Measurements from ENCODE around the gene PDZD2.

PDZD2 gene

GRCh38 chr5:31751610-31752009 is 112.7 kb downstream of the PDZD2 start:
- no peak for DNase-seq
- TF ChIP-seq CTCF (IDR thresholded peaks at IDR 0.05; ENCODE audit: low read depth, low read length, missing control alignments), result no peak
- H3K27me3 ChIP-seq (replicated peaks), result no peaks in the 10 kb centered on the region
- no peak overlapping the region for H3K27ac ChIP-seq
- no peaks in the 10 kb centered on the region for H3K36me3 ChIP-seq (replicated peaks)
- in situ Hi-C loops (cut with HindIII; ENCODE audit: low pct_ligation_motif_present, low sequenced_read_pairs), result no loop called here
- no peak overlapping the region for H3K4me3 ChIP-seq (ENCODE audit: low read depth, low read length)

GRCh38 chr5:31753700-31754357 is 114.9 kb downstream of the PDZD2 start:
- Histone ChIP-seq H3K4me3 (ENCODE audit: low read depth, low read length) (no peak overlapping the region), H3K27me3 (replicated peaks) (no peaks in the 10 kb centered on the region), H3K36me3 (replicated peaks) (no peaks in the 10 kb centered on the region), H3K27ac (no peak overlapping the region)
- TF ChIP-seq CTCF (IDR thresholded peaks at IDR 0.05; ENCODE audit: low read depth, low read length, missing control alignments), result no peak
- DNase-seq, result no peak
- in situ Hi-C loops (cut with HindIII; ENCODE audit: low pct_ligation_motif_present, low sequenced_read_pairs), result no loop called here

- Histone ChIP-seq H3K4me3 (ENCODE audit: low read depth, low read length) (no peak overlapping the region), H3K27ac (no peak overlapping the region), H3K27me3 (replicated peaks) (no peaks in the 10 kb centered on the region), H3K36me3 (replicated peaks) (no peaks in the 10 kb centered on the region)
- DNase-seq, result no peak
- in situ Hi-C loops (cut with HindIII; ENCODE audit: low pct_ligation_motif_present, low sequenced_read_pairs), result no loop called here
- TF ChIP-seq CTCF (IDR thresholded peaks at IDR 0.05; ENCODE audit: low read depth, low read length, missing control alignments), result no peak
Measured at GRCh38 chr5:31754358-31754704, 115.4 kb downstream of the PDZD2 start.

GRCh38 chr5:31754741-31755675 is 116.1 kb downstream of the PDZD2 start:
- no peak for TF ChIP-seq CTCF (IDR thresholded peaks at IDR 0.05; ENCODE audit: low read depth, low read length, missing control alignments)

GRCh38 chr5:31755676-31756230 is 116.8 kb downstream of the PDZD2 start:
- in situ Hi-C loops (cut with HindIII; ENCODE audit: low pct_ligation_motif_present, low sequenced_read_pairs), result no loop called here
- no peak for DNase-seq
- H3K4me3 ChIP-seq (ENCODE audit: low read depth, low read length), result no peak overlapping the region
- TF ChIP-seq CTCF (IDR thresholded peaks at IDR 0.05; ENCODE audit: low read depth, low read length, missing control alignments), result no peak
- H3K36me3 ChIP-seq (replicated peaks), result no peaks in the 10 kb centered on the region
- H3K27ac ChIP-seq, result no peak overlapping the region
- H3K27me3 ChIP-seq (replicated peaks), result no peaks in the 10 kb centered on the region

More at GRCh38 chr5:31754741-31755675, 116.1 kb downstream of the PDZD2 start:
- in situ Hi-C loops (cut with HindIII; ENCODE audit: low pct_ligation_motif_present, low sequenced_read_pairs), result no loop called here
- DNase-seq, result no peak
- Histone ChIP-seq H3K27me3 (replicated peaks) (no peaks in the 10 kb centered on the region), H3K27ac (no peak overlapping the region), H3K36me3 (replicated peaks) (no peaks in the 10 kb centered on the region), H3K4me3 (ENCODE audit: low read depth, low read length) (no peak overlapping the region)

Measured in brain microvascular endothelial cell (primary cell).